CD4-positive, alpha-beta memory T cell (primary cell): Measurements from ENCODE around the gene ITGBL1. TPM values are rescaled to one million over a fixed set of nuclear protein-coding genes. Genes with fewer than 3 reads are reported as not detected.

ENCODE experiments used
- CTCF ChIA-PET: fragments of 350-600 bp; sonication (Branson Sonifier 250); formaldehyde crosslinking; loops from one replicate; lab custom pipeline; 2021; ENCODE audit warnings: inconsistent platforms; ENCODE audit not compliant: partially characterized antibody; lab: Charles Lee
- POLR2A ChIA-PET: fragments of 350-600 bp; sonication (Branson Sonifier 250); formaldehyde crosslinking; loops from one replicate; lab custom pipeline; 2021; ENCODE audit not compliant: partially characterized antibody; lab: Charles Lee
- DNase-seq, 5 donors: peaks; one replicate each; pipeline versions ENCODE4 v3.0.0 to v3.0.0-alpha.2; 2020 to 2022; ENCODE audit warnings: mixed read lengths in 1 of 5
- H3K27ac ChIP-seq: one replicate; pipeline ENCODE4 v1.7.0; 2013; ENCODE audit warnings: low read depth, low read length
- H3K27me3 ChIP-seq: 2 replicates; pipeline ENCODE4 v1.7.0; 2013; ENCODE audit warnings: mild to moderate bottlenecking, low read length, moderate library complexity; ENCODE audit not compliant: insufficient read depth
- H3K36me3 ChIP-seq: 2 replicates; pipeline ENCODE4 v1.7.0; 2013; ENCODE audit warnings: mild to moderate bottlenecking, low read length, moderate library complexity; ENCODE audit not compliant: insufficient read depth
- H3K4me1 ChIP-seq: 2 replicates; pipeline ENCODE4 v1.7.0; 2013; ENCODE audit warnings: mild to moderate bottlenecking, low read length, moderate library complexity; ENCODE audit not compliant: insufficient read depth
- H3K4me3 ChIP-seq, 2 donors: one replicate each; pipeline ENCODE4 v1.7.0; 2013; ENCODE audit warnings: low read length in 2 of 2, mild to moderate bottlenecking in 1 of 2
- H3K9me3 ChIP-seq, 2 donors: one replicate each; pipeline ENCODE4 v1.7.0; 2013; ENCODE audit warnings: low read length in 2 of 2, control low read depth in 1 of 2; ENCODE audit not compliant: control insufficient read depth in 1 of 2
- H3K27ac Mint-ChIP-seq, 7 donors: one replicate each; pipeline ENCODE4 v1.8.0; 2020 to 2021; ENCODE audit warnings: mixed read lengths in 7 of 7, mild to moderate bottlenecking in 6 of 7, inconsistent platforms in 3 of 7, moderate library complexity in 3 of 7
- H3K27me3 Mint-ChIP-seq, 2 donors: one replicate each; pipeline ENCODE4 v1.8.0; 2020 to 2021; ENCODE audit warnings: mixed read lengths in 2 of 2
- H3K36me3 Mint-ChIP-seq, 2 donors: one replicate each; pipeline ENCODE4 v1.8.0; 2020 to 2021; ENCODE audit warnings: mixed read lengths in 2 of 2, inconsistent platforms in 1 of 2, mild to moderate bottlenecking in 1 of 2
- H3K4me1 Mint-ChIP-seq, 4 donors: one replicate each; pipeline ENCODE4 v1.8.0; 2020 to 2021; ENCODE audit warnings: mixed read lengths in 4 of 4, mild to moderate bottlenecking in 1 of 4
- H3K4me3 Mint-ChIP-seq, 8 donors: one replicate each; pipeline ENCODE4 v1.8.0; 2020 to 2021; ENCODE audit warnings: mixed read lengths in 8 of 8, mild to moderate bottlenecking in 7 of 8, moderate library complexity in 6 of 8, inconsistent platforms in 3 of 8
- H3K9me3 Mint-ChIP-seq, 8 donors: one replicate each; pipeline ENCODE4 v1.8.0; 2020 to 2021; ENCODE audit warnings: mixed read lengths in 8 of 8, mild to moderate bottlenecking in 5 of 8, inconsistent platforms in 3 of 8, moderate library complexity in 1 of 8
- intact Hi-C: fragments of 100-400 bp; cut with micrococcal nuclease; formaldehyde crosslinking; loops from one replicate; pipeline ENCODE4 v1.15.1; 2023
- polyA plus RNA-seq, 2 donors: library from polyadenylated mRNA; unstranded; fragments of 300-500 nt; fragmentation: Illumina TruSeq; gene quantifications; one replicate each; pipeline ENCODE4 v1.2.3, GENCODE V29; 2021
- total RNA-seq, 2 experiments: library from RNA; stranded (reverse); gene quantifications; one replicate each; pipeline ENCODE4 v1.2.3, GENCODE V29; 2021

The ITGBL1 gene
- total and polyA plus RNA-seq, 4 experiments from 2014 or later, result not detected

- CTCF ChIA-PET, result no interaction called here
- Histone ChIP-seq H3K27ac (no peak overlapping the region), H3K36me3 (no peaks in the 10 kb centered on the region), H3K4me1 (peaks cover 1% of the 10 kb centered on the region), H3K9me3 (no peaks in the 10 kb centered on the region), H3K27me3 (no peaks in the 10 kb centered on the region), H3K4me3 (no peak overlapping the region)
- no peaks in the 10 kb centered on the region for H3K36me3 Mint-ChIP-seq
- H3K4me1 Mint-ChIP-seq, result peaks cover 0 to 3% (median 2%) of the 10 kb centered on the region in 4 donors
- DNase-seq, result no peak
- intact Hi-C loops, result no loop called here
- no peaks in the 10 kb centered on the region for H3K9me3 Mint-ChIP-seq
- H3K27me3 Mint-ChIP-seq, result peaks cover 5 to 9% of the 10 kb centered on the region in 2 donors
- no peak overlapping the region for H3K27ac Mint-ChIP-seq
- POLR2A ChIA-PET, result no interaction called here
- H3K4me3 Mint-ChIP-seq, result no peak overlapping the region
Measured at GRCh38 chr13:101712026-101712348, 259.5 kb downstream of the ITGBL1 start.

DNA sequence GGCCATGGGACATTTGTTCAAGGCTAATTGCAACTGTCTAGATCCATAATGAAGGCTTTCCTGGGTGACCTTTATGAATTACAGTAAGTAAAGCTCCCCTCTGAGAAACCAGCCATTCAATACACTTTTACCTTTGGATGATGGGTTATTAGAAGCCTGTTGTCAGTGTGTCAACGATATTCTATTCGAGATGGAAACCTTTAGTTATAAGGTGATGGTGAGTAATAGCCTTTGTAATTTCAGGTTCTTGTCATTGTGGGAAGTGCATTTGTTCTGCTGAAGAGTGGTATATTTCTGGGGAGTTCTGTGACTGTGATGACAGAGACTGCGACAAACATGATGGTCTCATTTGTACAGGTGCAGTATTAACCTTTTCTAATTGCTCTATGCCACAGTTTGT lies 261.7 kb downstream of the ITGBL1 start:
- H3K9me3 Mint-ChIP-seq, result peaks cover 0 to 3% (median 0%) of the 10 kb centered on the region in 8 donors
- H3K27me3 Mint-ChIP-seq, result peaks cover 3 to 9% of the 10 kb centered on the region in 2 donors
- Histone ChIP-seq H3K4me3 (no peak overlapping the region), H3K36me3 (no peaks in the 10 kb centered on the region), H3K27me3 (no peaks in the 10 kb centered on the region), H3K4me1 (no peaks in the 10 kb centered on the region), H3K9me3 (no peaks in the 10 kb centered on the region), H3K27ac (no peak overlapping the region)
- no peak overlapping the region for H3K27ac Mint-ChIP-seq
- no peaks in the 10 kb centered on the region for H3K36me3 Mint-ChIP-seq
- H3K4me1 Mint-ChIP-seq, result no peaks in the 10 kb centered on the region
- ChIA-PET CTCF (no interaction called here), POLR2A (no interaction called here)
- no peak for DNase-seq
- H3K4me3 Mint-ChIP-seq, result no peak overlapping the region
- intact Hi-C loops, result no loop called here

DNA sequence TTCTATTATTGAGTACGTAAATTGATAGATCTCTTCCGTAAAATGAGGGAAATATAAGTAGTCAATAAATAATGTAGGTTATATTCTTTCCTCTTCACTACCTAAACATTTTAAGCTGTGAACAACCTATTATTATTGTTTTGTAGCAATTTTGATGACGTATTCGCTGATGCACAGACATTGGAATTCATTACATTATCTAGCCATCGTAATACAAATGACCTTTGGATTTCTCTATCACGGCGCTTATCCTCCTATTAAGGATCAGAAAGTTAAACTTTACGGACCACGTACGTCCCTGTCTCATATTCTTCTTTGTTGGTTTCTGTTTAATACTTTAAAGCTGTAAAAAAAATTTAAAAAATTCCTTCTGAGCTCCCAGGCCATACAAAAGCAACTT lies 264.9 kb downstream of the ITGBL1 start:
- intact Hi-C loops, result no loop called here
- Mint-ChIP-seq H3K9me3 (peaks cover 0 to 3% (median 0%) of the 10 kb centered on the region in 8 donors), H3K27ac (no peak overlapping the region), H3K4me3 (no peak overlapping the region), H3K27me3 (peaks cover 3 to 6% of the 10 kb centered on the region in 2 donors), H3K36me3 (no peaks in the 10 kb centered on the region), H3K4me1 (no peaks in the 10 kb centered on the region)
- no peak for DNase-seq
- no peak overlapping the region for H3K27ac ChIP-seq
- no peaks in the 10 kb centered on the region for H3K36me3 ChIP-seq
- H3K27me3 ChIP-seq, result no peaks in the 10 kb centered on the region
- no peak overlapping the region for H3K4me3 ChIP-seq
- no peaks in the 10 kb centered on the region for H3K9me3 ChIP-seq
- ChIA-PET POLR2A (no interaction called here), CTCF (no interaction called here)
- H3K4me1 ChIP-seq, result no peaks in the 10 kb centered on the region

GRCh38 chr13:101718496-101718895 lies 266.0 kb downstream of the ITGBL1 start:
- Histone ChIP-seq H3K9me3 (no peaks in the 10 kb centered on the region), H3K27me3 (no peaks in the 10 kb centered on the region), H3K4me3 (no peak overlapping the region), H3K4me1 (no peaks in the 10 kb centered on the region), H3K36me3 (no peaks in the 10 kb centered on the region), H3K27ac (no peak overlapping the region)
- Mint-ChIP-seq H3K9me3 (peaks cover 0 to 4% (median 0%) of the 10 kb centered on the region in 8 donors), H3K4me1 (no peaks in the 10 kb centered on the region), H3K4me3 (no peak overlapping the region), H3K27ac (no peak overlapping the region), H3K36me3 (no peaks in the 10 kb centered on the region), H3K27me3 (peaks cover 0 to 7% of the 10 kb centered on the region in 2 donors)
- intact Hi-C loops, result no loop called here
- CTCF ChIA-PET, result no interaction called here
- POLR2A ChIA-PET, result no interaction called here
- no peak for DNase-seq

- no peaks in the 10 kb centered on the region for H3K4me1 Mint-ChIP-seq
- peaks cover 0 to 6% (median 0%) of the 10 kb centered on the region in 8 donors for H3K9me3 Mint-ChIP-seq
- H3K27me3 Mint-ChIP-seq, result peaks cover 0 to 3% of the 10 kb centered on the region in 2 donors
- CTCF ChIA-PET, result no interaction called here
- H3K36me3 Mint-ChIP-seq, result no peaks in the 10 kb centered on the region
- Histone ChIP-seq H3K9me3 (no peaks in the 10 kb centered on the region), H3K4me1 (no peaks in the 10 kb centered on the region), H3K4me3 (no peak overlapping the region), H3K27ac (no peak overlapping the region), H3K36me3 (no peaks in the 10 kb centered on the region), H3K27me3 (no peaks in the 10 kb centered on the region)
- H3K27ac Mint-ChIP-seq, result peak overlapping the region in 2 of 7 donors; percentile 32 to 72
- POLR2A ChIA-PET, result no interaction called here
- H3K4me3 Mint-ChIP-seq, result peak overlapping the region in 1 of 8 donors; percentile 24
- intact Hi-C loops, result no loop called here
- DNase-seq, result no peak
Measured at GRCh38 chr13:101726681-101727080, 274.2 kb downstream of the ITGBL1 start.

GRCh38 chr13:101727118-101727517 lies 274.6 kb downstream of the ITGBL1 start:
- DNase-seq, result no peak
- Mint-ChIP-seq H3K4me1 (no peaks in the 10 kb centered on the region), H3K36me3 (no peaks in the 10 kb centered on the region), H3K27ac (no peak overlapping the region), H3K4me3 (no peak overlapping the region), H3K9me3 (peaks cover 0 to 6% (median 0%) of the 10 kb centered on the region in 8 donors), H3K27me3 (peaks cover 0 to 2% of the 10 kb centered on the region in 2 donors)
- H3K4me3 ChIP-seq, result no peak overlapping the region
- H3K4me1 ChIP-seq, result no peaks in the 10 kb centered on the region
- no peak overlapping the region for H3K27ac ChIP-seq
- no peaks in the 10 kb centered on the region for H3K36me3 ChIP-seq
- H3K27me3 ChIP-seq, result no peaks in the 10 kb centered on the region
- no peaks in the 10 kb centered on the region for H3K9me3 ChIP-seq
- POLR2A ChIA-PET, result no interaction called here
- CTCF ChIA-PET, result no interaction called here
- intact Hi-C loops, result no loop called here

DNA sequence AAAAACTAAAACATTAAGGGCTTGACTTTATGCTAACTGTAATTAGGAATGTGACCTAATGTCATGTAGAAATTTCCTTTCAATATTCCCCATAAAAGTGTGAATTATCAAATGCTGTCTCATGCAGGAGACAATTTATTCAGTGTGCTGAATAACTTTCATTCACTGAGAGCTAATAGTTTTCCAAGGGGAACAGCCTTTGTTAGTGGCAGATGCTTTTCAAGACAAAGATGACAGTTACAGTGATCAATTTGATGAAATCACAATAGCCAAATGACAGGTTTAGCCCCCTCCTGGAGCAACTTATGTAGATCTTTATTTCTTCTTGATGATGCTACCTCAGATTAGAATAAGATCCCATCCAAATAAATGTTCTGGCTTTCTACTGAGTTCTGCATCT lies 275.5 kb downstream of the ITGBL1 start:
- intact Hi-C loops, result no loop called here
- CTCF ChIA-PET, result no interaction called here
- Mint-ChIP-seq H3K4me1 (no peaks in the 10 kb centered on the region), H3K27ac (no peak overlapping the region), H3K4me3 (no peak overlapping the region), H3K27me3 (no peaks in the 10 kb centered on the region), H3K36me3 (no peaks in the 10 kb centered on the region), H3K9me3 (peaks cover 0 to 6% (median 0%) of the 10 kb centered on the region in 8 donors)
- POLR2A ChIA-PET, result no interaction called here
- H3K9me3 ChIP-seq, result no peaks in the 10 kb centered on the region
- H3K4me3 ChIP-seq, result no peak overlapping the region
- DNase-seq, result no peak
- no peak overlapping the region for H3K27ac ChIP-seq
- H3K27me3 ChIP-seq, result no peaks in the 10 kb centered on the region
- no peaks in the 10 kb centered on the region for H3K4me1 ChIP-seq
- H3K36me3 ChIP-seq, result no peaks in the 10 kb centered on the region

DNA sequence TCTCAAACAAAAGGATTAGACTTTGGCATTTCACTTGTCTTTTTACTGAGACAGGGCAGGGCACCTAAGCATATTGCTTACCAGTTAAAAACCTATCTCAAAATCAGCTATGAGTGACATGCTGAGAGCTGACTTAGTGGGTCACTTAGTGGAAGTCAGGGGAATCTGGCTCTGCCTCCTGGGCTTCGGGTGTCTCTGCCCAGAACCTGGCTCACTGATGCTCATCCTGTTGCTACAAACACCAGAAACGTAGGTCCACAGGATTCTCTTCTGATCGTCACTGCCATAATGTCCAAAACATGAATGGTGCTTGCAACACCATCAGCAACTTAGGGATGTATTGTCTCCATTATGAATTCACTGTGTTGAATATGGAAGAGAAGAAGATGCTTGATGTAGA lies 276.1 kb downstream of the ITGBL1 start:
- H3K36me3 Mint-ChIP-seq, result no peaks in the 10 kb centered on the region
- no peak overlapping the region for H3K4me3 Mint-ChIP-seq
- H3K4me1 Mint-ChIP-seq, result no peaks in the 10 kb centered on the region
- DNase-seq, result no peak
- no peaks in the 10 kb centered on the region for H3K27me3 Mint-ChIP-seq
- ChIA-PET POLR2A (no interaction called here), CTCF (no interaction called here)
- no peaks in the 10 kb centered on the region for H3K27me3 ChIP-seq
- no peaks in the 10 kb centered on the region for H3K36me3 ChIP-seq
- no peaks in the 10 kb centered on the region for H3K9me3 ChIP-seq
- H3K27ac ChIP-seq, result no peak overlapping the region
- intact Hi-C loops, result no loop called here
- H3K9me3 Mint-ChIP-seq, result peaks cover 0 to 3% (median 0%) of the 10 kb centered on the region in 8 donors
- no peak overlapping the region for H3K27ac Mint-ChIP-seq
- H3K4me1 ChIP-seq, result no peaks in the 10 kb centered on the region
- H3K4me3 ChIP-seq, result no peak overlapping the region
